ENCODE results near the gene RBM12. TPM values are rescaled to one million over a fixed set of nuclear protein-coding genes. Genes with fewer than 3 reads are reported as not detected.
A peak's percentile ranks its signal among the peaks of the same experiment; 100 is the strongest.

RBM12 gene
- total and polyA plus RNA-seq, 2 donors (not counting 3 experiments of a cell fraction or from before 2014, with no cell fraction given) = 98.0 to 121 TPM

DNA sequence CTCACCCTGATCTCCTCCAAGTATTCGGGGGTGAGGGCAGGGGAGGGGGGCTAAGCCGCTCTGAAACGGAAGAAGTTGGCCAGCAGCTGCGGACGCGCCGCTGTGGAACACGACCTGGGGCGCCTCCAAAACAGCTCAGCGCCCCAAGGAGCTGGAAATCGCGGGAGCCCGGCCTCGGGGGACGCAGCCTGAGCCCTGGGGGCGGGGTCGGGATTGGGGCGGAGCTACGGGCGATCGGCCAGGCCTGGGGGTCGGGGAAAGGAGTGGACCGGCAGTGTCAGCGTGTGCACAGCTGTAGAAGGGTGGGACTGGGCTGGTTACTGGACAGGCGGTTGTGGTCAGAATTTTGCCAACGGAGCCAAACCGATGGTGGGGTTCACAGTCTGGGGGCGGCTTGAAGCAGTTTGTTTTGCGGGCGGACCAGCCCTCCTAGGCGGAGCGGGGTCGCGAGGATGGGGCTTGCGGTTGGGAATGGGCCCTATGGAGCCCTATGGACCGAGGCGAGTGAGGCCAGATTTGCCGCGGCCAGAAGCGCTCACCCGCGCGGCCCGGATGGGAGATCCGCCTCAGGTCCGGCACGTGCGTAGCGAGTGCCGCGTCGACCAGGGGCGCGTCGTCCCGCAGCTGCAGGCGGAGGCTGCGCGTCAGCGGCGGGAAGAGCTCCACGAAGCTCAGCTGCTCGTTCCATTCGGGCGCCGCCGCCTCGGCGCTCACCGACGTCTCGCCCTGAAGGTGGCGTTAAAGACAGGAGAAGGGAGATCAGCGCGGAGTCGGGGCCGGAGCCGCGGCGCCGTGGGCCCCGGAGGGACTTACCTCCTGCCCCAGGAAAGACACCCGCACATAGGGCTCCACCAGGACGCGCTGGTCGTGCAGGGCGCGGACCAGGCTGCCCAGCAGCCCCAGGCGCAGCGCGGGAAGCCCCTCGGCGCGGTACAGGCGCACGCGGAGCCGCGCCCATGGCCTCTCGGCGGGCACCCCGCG is 63.4 kb downstream of the RBM12 start:
- intact Hi-C loops (cut with micrococcal nuclease) = loop anchor here (2.0 to 5.0 kb wide), 3 partner anchors 16 to 139 kb away; partner anchors contain the start of genes NFS1 and ROMO1
- Histone ChIP-seq H4K20me1 (replicated peaks; ENCODE audit: control insufficient read depth, extremely low read depth, insufficient read depth, low read length) (no peaks in the 10 kb centered on the region), H3K79me2 (ENCODE audit: control insufficient read depth, insufficient read depth, low read length) (no peaks in the 10 kb centered on the region), H3K9me1 (replicated peaks; ENCODE audit: control insufficient read depth, extremely low read depth, insufficient read depth, low read length) (no peaks in the 10 kb centered on the region), H3K36me3 (ENCODE audit: control insufficient read depth in 2 of 2, extremely low read depth in 1 of 2, insufficient read depth in 2 of 2, low read length in 2 of 2) (no peaks in the 10 kb centered on the region), H3K9me3 (replicated peaks; ENCODE audit: control insufficient read depth, insufficient read depth, low read length) (no peaks in the 10 kb centered on the region), H3K9ac (replicated peaks; ENCODE audit: extremely low read depth, insufficient read depth, low read length) (no peak overlapping the region), H3K4me2 (ENCODE audit: insufficient read depth, low read length) (peak overlapping the region; percentile 71), H2AFZ (ENCODE audit: low read depth, low read length) (peak overlapping the region; percentile 90), H3K27ac (ENCODE audit: insufficient read depth, low read depth, low read length) (no peak overlapping the region), H3K4me3 (replicated peaks in 1 of 3; ENCODE audit: insufficient read depth in 1 of 3, low read depth in 1 of 3, low read length in 3 of 3) (peak overlapping the region; percentile 1 to 21 (median 2)), H3K4me1 (ENCODE audit: control insufficient read depth, extremely low read depth, insufficient read depth, low read length) (peaks cover 8% of the 10 kb centered on the region), H3K27me3 (ENCODE audit: control insufficient read depth in 2 of 2, insufficient read depth in 2 of 2, low read length in 2 of 2) (peaks cover 13 to 15% of the 10 kb centered on the region in 2 experiments)
- no peak for TF ChIP-seq FOS (IDR thresholded peaks at IDR 0.05; ENCODE audit: borderline replicate concordance, insufficient read depth, low read length)
- TF ChIP-seq GATA2 (IDR thresholded peaks at IDR 0.05; ENCODE audit: insufficient read depth, insufficient read length, low read depth, low read length) = no peak
- TF ChIP-seq, protein P1, sequence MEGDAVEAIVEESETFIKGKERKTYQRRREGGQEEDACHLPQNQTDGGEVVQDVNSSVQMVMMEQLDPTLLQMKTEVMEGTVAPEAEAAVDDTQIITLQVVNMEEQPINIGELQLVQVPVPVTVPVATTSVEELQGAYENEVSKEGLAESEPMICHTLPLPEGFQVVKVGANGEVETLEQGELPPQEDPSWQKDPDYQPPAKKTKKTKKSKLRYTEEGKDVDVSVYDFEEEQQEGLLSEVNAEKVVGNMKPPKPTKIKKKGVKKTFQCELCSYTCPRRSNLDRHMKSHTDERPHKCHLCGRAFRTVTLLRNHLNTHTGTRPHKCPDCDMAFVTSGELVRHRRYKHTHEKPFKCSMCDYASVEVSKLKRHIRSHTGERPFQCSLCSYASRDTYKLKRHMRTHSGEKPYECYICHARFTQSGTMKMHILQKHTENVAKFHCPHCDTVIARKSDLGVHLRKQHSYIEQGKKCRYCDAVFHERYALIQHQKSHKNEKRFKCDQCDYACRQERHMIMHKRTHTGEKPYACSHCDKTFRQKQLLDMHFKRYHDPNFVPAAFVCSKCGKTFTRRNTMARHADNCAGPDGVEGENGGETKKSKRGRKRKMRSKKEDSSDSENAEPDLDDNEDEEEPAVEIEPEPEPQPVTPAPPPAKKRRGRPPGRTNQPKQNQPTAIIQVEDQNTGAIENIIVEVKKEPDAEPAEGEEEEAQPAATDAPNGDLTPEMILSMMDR (IDR thresholded peaks at IDR 0.05; ENCODE audit: extremely low read depth in 1 of 2, insufficient read depth in 1 of 2, low read depth in 1 of 2, low read length in 2 of 2) = peak; percentile 26 to 52
- TF ChIP-seq, protein P2, sequence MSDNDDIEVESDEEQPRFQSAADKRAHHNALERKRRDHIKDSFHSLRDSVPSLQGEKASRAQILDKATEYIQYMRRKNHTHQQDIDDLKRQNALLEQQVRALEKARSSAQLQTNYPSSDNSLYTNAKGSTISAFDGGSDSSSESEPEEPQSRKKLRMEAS (IDR thresholded peaks at IDR 0.05; ENCODE audit: insufficient read depth, insufficient read length) = peak; percentile 93
- peak; percentile 59 for TF ChIP-seq EZH2 (IDR thresholded peaks at IDR 0.05; ENCODE audit: borderline replicate concordance, low read depth, low read length, severe bottlenecking)
- no peak for TF ChIP-seq POLR2A (IDR thresholded peaks at IDR 0.05; ENCODE audit: low read depth, low read length)
- no peak for TF ChIP-seq JUN (IDR thresholded peaks at IDR 0.05; ENCODE audit: borderline replicate concordance, insufficient read depth, insufficient read length, low read depth)
- peak; percentile 42 for TF ChIP-seq POLR2AphosphoS5 (IDR thresholded peaks at IDR 0.05; ENCODE audit: insufficient read depth, low read depth, low read length)
- POLR2A ChIA-PET = no interaction called here
- DNase-seq (ENCODE audit: low read depth, low spot score) (peak; percentile 79), FAIRE-seq (peak; percentile 86)
- dilution Hi-C loops (cut with MboI; ENCODE audit: extremely low pct_ligation_motif_present, low sequenced_read_pairs) = no loop called here
- BruUV-seq (replicated peaks) = no TSS peak
- CTCF ChIA-PET = interaction anchor here (0.8 to 2.1 kb wide), 9 partner anchors 10 to 353 kb away, joined by 3 to 28 read pairs (median 3); partner anchors contain the start of genes SCAND1 and SPAG4

Measured in endothelial cell of umbilical vein (primary cell).